Measurements from ENCODE around the gene PREPL.

GRCh38 chr2:44330801-44331200, 30.5 kb downstream of the PREPL start:
- no peak for TF ChIP-seq POLR2A (IDR thresholded peaks at IDR 0.05)
- no peak for TF ChIP-seq EP300 (IDR thresholded peaks at IDR 0.05)
